ENCODE results near the gene SYT6.

The SYT6 gene

DNA sequence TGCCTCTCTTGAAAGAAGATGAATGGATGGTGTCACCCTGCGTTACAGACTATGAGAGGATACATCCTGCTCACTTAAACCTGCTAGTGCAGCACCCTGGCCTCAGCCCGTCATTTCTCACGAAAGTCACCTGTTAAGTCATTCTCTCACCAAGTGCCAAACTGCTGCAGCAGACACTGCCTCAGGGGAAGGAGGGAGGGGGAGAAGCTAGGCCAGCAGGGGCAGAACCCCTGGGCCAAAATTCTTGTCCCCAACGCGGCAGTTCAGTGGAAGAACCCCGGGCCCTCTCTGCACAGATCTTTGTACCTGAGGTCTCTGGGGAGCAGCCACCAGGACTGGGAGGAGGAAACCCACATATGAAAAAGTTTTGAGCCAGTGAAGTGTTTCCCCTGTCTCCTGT lies 37.6 kb downstream of the SYT6 start:
- DNase-seq = no peak

DNA sequence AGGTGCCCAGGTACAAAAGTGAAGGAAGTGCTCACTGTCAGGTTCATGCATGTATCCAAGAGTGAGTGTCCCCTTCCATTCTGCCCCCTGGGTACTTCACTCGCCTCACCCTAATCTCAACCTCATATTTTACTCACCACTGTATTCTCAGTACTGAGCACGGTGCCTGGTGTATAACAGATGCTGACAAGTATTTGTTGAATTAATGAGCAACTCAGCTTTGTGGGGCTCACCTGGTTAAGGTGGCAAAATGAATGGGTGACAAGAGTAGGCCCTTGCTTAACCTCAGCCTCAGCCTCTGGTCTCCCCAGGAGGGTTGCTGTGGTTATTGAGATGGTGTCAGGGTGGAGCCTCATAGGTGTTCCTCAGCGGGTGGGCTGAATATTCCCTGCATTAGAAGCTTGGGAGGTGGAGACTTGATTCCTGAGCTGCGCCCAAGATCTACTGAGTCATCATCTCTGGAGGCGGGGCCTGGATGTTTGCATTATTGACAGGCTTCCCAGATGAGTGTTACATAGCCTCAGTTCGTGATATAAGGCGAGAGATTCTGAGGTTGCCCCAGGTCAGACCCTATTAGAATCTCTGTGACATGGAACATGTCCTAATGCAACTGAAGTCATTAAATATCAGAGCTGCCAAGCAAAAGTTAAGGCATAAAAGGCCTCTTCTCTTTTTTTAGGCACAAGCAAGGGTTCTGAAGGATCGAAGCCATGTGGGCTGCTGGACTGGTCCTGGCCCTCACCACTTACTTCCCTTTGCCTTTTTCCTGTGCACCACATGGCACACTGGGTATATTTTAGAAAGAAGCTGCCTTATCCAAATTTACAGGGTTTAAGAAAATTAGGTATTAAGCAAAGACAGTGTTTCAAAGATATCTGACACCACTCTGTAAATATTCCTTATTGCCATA lies 39.2 kb downstream of the SYT6 start:
- no peak for DNase-seq

DNA sequence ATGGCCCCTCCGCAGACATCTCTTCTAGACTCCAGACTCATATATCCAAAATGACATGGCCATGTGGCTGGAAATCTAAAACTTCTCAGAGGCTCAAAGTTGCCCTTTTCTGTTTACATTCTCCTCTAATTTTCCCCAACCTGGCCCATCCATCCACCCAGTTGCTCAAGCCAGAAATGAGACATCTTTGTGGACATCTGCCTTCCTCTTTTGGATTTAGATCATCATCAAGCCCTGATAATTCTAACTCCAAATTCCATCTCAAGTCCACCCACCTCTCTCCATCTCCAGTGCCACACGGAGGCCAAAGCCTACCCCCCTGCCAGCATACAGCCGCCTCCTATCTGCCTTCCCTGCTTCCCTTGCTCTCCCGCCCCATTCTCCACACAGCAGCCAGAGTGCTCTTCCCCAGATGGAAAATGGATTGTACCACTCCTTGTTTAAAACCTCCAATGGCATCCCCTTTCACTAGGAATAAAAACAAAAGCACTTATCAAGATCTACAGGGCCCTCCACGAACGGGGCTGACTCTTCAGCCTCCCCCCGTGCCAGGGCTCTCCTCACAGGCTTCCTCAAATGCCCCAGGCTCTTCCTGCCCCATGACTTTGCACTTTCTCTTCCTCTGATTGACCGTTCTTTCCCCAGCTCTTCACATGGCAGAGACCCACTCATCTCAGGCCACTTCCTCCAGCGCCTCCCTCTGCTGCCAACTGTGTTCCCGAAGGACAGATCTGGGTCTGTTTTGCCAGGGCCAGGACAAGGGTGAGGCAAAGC lies 40.1 kb downstream of the SYT6 start:
- DNase-seq = no peak

DNA sequence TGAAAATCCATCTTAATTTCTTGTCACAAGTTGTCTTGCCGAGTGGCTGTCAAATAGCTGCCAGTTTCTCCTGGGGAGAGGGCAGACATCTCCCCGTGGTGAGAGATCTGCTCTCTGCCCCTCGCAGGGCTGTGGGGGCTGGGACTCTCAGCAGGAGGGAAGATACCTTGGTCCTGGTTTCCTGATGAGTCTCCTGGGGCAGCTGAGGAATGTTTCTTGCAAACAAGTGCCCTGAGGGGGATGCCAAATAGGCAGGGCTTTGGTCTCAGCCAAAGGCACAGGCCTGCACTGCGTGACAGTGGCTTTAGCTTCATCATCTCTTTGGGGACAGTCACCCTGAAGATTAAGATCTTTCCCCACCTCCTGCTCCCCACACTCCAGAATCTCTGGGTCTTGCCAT lies 40.9 kb downstream of the SYT6 start:
- no peak for DNase-seq

DNA sequence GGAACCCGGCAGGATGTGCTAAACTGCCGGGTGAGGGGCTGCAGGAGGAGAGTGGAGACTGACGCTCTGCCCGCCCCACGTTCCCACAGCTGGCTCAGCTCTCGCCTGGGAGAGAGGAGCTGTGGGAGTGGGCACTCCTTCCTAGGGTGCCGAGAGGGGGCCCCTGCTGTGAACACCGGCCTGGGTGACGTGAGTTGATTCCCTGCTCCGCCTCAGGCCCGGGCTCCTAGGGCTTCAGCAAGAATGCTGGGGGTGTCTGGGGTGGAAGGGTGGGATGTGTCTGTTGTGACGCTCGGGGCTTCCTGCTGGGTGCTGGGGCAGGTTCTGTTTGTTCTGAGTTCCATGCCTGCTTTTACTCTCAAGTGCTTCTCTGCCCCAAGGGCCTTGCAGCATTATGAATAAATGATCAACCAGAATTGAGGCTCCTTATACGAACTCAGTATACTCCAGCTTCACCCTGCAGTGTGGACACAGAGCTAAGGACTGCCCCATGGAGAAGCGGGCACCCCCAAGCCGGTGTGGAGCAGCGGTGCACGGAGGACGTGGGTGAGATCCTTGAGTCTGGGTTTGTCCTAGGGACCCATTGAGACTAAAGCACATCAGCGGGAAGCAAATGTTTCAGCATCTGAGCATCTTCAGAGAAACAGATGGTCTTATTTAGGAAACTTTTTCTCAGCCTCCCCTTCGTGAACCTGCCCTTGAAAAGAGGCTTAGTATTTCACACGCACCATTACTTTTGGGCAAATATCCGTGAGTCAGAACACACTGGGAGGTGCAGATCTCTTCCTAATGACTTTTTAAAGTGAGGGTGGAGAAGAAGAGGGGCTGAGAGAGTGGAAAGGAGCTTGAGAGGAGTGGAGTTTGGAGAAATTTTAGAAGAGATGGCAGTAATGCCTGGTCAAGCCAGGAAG lies 41.7 kb downstream of the SYT6 start:
- DNase-seq = no peak

DNA sequence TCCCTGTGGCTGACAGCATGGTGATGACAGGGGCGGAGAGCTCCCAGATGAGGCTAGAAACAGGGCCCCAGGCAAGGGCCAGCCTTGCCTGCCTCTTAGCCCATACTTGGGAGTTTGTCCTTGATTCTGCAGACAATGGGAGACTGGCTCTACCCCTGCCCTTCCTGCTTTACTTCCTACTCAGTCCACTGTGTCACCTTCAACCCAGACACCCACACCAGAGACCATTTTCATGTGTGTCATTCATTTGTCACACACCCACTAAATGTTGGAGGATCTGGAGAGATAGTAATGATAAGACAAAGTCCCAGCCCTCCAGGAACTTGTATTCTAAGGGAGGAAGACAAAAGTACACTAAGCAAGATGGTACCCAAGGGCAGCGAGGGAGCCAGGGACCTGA lies 43.7 kb downstream of the SYT6 start:
- no peak for DNase-seq

DNA sequence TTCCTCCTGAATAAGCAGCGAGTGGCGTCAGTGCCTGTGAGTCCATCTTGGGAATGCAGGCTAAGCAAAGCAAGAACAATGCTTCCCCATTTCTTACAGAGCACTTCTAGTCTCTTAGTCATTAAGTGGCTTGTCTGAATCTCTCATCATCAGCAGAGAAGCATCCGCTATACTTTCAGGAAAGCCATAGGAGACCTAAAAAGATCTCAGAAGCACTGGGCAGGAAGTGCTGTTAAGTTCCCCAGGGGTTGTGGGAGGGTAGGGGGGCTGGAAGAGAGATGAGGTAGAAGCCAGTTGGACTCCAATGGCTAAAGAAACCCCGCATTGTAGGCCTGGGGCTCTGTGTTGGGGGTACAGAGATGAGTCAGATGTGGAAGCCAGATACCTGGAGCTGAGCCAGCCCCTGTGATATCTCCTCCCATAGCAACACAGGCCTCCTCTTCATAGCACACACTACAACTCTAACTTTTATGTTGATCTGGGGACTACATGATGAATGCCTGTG lies 44.9 kb downstream of the SYT6 start:
- DNase-seq = no peak

DNA sequence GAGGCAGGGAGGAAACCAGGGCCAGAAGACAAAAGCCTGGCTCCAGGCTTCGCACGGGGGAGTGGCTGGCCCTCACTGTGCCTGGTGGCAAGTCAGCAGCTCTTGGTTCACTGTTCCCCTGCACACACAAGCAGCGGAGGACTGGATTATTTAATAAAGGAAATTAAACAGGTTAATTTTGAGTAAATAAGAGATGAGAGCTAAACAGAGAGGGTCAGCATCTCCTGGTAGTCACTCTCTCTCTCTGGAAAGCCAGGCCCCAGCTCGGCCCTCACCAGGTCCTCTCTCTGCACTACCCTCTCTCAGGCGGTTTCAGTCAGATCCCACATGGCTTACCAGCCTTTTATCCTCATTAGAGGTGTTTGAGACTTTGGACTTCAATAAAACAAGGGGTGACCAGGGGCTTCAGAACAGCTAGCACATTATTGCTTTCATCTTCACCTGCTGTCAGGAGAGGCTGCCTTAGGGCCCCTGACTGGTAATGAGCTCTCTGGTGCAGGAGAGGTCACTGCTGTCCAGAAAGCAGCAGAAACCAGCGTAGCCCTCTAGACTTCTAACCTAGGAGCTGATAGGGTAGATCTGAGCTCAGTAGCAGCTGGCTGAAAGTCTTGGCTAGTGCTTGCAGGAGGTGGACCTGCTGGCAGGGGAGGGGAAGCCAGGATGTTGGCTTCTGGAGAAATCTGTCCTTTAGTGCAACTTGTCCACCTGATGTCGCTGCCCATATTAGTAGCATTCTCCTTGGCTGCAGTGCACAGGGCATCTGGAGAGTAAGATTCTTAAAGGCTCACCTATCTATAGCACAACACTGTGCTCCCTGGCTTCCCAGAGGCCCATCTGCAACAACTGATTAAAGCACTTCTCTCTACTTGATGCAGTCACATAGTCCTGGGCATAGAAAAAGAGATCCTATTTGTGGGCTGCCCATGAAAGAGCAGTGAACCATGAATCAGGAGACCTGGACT lies 45.9 kb downstream of the SYT6 start:
- DNase-seq = peak; percentile 32

DNA sequence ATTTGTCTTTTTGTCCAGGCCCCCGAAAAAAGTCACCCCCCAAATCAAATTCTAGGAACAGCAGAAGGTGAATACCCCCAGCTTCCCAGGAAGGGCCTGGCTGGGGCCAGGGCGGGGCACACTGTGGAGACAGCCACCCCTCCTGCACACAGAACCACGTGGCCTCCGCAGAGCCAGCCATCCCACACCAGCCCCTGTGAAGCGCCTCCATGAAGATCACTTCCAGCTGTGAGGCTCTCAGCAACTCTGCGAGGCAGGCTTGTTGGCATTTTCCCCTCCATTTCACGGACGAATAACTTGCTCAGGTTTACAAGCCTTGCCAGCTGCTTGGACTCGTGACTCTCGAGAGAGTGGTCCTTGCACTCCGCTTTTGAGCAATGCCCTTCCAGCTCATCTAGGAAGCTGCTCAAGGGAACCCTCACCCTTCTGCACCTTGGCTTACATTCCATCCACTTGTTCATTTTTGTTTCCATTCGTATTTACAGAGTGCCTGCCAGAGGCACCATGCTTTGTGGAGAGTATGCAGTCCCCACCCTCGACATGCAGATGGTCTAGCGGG lies 48.2 kb downstream of the SYT6 start:
- DNase-seq = peak; percentile 15

DNA sequence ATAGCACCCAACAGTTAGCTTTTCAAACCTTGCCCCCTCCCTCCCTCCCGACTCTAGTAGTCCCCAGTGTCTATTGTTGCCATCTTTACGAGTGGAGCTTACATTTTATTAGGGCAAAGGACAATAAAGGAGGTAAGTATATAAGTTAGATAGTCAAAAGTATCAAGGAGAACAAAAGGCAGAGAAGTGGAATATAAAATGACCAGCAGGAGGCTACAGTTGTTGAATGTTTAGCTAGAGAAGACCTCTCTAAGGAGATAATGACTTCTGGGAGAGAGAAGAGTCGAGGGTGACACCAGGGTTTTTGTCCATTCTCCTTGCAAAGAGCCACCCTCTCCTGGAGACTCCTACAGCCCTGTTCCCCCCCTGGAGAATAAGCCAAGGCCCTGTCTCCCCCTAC lies 48.7 kb downstream of the SYT6 start:
- no peak for DNase-seq

DNA sequence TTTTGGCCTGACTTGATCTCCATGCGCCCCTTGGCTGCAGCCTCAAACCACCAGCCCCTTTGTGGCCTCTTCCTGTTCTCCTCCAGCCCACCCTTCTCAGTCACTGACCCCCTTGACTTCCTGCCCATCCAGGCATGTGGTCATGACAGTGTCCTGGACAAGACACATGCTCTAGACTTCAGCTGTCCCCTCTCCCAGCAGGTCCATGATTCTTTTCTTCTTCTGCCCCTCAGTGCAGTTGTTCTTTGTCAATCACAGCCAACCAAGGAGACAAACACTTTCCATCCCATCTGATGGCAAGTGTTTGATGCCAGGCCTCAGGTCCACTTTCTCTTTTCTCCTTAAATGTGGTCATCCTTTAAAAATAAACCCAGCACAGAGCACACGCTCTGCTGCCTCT lies 49.7 kb downstream of the SYT6 start:
- no peak for DNase-seq

DNA sequence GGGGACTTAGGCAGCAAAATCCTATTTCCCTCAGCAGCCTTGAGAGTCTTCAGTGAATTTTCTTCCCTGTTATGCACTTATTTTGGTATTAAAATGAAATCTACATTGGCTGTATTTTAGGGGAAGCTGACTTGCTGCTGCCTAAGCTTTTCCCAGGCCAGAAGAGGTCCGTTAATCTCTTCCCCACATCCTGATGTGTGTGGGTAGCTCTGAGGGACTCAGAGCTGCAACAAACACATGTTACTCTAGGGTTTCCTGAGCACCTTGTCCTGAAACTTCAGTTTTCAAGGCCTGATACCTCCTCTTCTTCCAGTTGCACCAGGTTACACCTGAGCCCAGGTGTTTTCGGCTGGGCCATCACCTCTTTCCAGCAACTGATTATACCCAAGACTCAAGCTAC lies 51.5 kb downstream of the SYT6 start:
- DNase-seq = no peak

DNA sequence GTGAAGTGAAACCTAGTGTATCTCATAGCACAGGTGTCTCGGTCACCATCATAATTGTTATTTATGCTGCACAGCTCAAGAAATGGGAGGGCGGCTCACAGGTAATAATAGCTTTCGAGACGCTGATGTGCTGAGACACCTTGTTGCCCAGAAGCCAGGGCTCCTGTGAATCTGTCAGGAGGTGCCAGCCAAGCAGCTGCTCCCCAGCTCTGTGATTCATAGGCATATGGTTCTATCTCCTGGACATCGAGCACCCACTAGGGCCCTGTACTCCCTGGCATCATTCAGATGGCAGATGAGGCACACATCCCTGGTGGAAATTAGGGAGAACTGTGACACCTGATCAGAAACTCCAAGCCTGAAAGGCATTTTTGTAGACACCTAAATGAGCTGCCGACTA lies 53.5 kb downstream of the SYT6 start:
- DNase-seq = no peak

DNA sequence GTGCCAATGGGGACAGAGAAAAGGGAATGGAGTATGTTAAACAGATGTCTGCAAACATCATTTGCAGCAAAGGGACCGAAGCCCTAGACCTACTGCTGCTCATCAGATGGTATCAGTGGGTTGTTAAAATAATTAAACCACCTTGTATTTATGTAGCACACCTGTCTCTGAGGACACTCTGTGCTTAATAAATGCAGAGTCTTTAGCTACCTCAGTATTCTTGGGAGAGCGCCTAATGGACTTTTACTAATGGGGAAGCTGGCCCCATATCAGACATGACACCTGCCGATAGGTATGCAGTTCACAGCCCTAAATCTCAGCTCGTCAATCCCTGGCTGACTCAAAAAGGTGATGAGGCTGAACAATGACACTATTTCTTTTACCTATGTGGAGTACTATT lies 54.4 kb downstream of the SYT6 start:
- no peak for DNase-seq

DNA sequence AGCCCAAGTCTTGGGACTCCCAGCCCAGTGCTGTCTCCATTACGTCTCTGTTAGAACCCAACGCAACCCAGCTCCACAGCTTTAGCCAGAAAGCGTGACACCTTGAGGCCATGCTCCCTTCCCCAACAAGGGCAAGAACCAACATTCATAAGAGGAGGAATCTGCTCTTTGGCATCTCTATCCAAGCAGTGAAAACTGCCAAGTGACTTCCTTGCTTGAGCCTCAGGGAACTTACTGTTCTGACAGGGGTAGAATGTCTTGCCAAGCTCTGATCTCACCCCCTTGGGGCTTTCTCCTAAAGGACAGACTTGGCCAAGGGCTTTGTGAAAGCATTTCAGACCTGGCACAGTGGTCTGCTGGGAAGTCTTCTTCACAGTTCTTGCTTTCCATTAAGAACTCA lies 56.6 kb downstream of the SYT6 start:
- DNase-seq = no peak

DNA sequence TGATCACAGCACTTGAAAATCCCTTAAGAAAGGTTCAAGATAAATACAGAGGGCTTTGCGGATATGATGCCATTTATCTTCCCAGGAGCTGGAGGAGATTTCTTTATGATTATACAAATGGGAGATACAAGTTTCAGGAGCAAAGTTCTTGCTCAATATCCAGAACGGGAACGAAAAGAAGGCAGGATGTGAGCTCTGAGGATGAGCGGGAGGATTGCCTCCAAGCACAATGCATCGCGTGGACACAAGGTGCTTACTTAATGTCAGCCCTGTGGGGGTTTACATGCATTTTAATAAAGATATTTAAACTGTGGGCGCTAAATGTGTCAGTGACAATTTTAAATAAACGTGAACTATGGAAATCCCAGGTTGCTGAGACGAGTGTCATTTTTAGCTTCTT lies 59.0 kb downstream of the SYT6 start:
- no peak for DNase-seq

DNA sequence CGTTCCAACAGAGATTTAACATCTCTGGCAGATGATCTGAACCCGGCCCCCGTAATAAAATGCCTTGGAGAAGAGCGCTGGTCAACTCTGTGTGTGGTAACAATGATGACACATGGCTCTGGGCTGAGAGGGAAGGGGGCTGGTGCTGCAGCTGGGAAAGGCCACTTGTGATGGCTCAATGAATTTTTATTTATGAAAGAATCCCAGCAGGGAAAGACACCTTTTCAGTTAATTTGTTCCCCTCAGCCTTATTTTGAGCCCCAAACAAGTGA lies 59.4 kb downstream of the SYT6 start:
- no peak for DNase-seq

DNA sequence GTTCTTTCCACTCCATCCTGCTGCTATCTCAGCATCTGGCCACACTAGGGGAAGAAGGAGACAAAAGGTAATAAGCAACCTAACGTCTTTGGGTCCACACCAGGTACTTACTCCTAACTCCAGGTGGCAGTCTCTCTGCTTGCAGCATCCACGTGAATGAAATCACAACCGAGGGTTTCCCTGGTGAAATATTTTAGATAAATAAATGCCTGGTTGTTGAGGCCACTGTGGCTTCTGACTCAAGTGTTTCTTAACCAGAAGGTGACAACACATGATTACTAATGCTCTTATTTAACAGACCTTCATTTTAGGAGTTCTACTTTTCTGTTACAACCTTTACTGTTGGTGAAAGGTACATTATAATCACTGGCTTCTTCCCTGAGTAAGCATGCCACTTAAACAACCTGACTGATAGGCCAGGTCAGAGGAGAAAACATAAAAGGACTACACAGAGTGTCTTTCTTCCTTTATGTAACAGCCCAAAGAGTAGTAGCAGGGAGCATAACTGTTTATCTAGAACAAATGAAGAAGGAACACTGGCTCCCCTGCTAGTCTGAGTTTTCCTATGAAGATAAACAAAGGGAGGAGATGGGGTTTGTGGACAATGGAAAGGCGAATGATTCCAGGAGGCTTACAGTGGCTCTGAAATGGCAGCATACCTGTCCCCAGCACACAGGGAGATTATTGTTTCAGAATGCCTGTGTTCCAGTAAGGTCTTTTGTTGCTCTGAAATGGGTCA lies 59.9 kb downstream of the SYT6 start:
- no peak for DNase-seq

DNA sequence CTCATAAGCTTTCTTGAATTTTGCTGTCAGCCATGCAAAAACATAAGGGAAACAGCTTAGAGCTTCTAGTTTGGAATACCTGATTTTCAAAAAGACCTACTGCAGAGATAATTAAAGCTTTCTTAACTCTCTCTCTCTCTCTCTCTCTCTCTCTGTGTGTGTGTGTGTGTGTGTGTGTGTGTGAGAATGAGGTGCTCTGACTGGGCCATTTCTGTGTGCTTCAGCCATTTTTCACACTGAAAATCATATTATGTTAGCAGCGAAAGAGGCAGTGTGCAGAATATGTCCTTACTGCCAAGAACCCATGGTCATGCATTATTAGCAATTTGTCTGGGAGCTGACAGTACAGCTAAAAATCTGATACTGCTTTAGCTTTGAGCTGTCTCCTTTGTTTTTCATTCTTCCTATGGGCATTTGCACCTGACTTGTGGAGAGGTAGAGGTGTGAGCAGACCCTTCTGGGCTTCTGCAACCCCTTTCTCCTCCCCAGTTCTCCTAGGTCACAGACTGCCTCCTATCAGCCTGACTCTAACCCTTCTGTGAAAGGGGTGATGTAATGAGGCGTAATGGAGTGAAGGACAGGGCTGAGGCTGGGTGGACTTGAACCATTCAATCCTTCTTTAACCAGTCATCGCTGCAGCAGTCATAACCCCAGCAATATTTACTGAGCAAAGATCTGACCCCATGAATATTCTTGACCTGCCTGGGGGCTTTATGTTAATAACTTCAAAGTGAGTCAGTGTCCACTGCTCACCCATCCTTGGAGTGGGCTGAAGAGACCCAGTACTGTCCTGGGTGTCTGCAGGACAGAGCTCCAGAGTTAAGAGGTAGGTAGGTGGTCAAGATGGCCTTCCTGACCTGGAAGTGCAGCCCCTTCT lies 61.2 kb downstream of the SYT6 start:
- DNase-seq = no peak

DNA sequence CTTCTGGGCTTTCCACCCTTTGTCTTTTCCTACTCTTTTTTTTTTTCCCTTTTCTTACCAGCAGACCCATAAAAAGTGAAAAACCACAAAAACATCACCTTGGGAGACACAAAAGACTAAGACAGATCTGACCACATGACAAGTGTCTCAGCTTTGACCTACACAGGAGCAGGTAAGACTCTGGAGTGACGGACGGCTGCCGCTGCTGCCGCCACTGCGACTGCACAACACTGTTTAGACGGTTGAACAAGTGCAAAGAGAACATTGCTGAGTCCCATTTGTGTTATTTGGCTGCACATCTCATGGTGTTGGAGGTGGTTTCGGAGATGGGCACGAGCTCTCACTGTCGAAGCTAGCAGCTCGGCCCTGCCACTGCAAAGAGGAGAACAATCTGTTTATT lies 62.0 kb downstream of the SYT6 start:
- no peak for DNase-seq
